DND-41 (cell line): ENCODE data around the gene SCD.

Experiments
- CTCF ChIP-seq: IDR thresholded peaks from 2 replicates; pipeline ENCODE4 v1.5.1; 2012; ENCODE audit warnings: borderline replicate concordance, low read length, moderate library complexity, mild to moderate bottlenecking; ENCODE audit not compliant: poor library complexity, severe bottlenecking; ENCODE audit errors: extremely low read depth
- EZH2 ChIP-seq: IDR thresholded peaks from 3 replicates; pipeline ENCODE4 v1.6.1; 2012; ENCODE audit warnings: borderline replicate concordance, low read depth, mild to moderate bottlenecking, moderate library complexity, low read length, inconsistent platforms; ENCODE audit not compliant: severe bottlenecking

- TF ChIP-seq EZH2 (no peak), CTCF (no peak)
Observed at GRCh38 chr10:100370714-100371481, 23.9 kb downstream of the SCD start.
